ENCODE results near the gene ARMH3. TPM values are rescaled to one million over a fixed set of nuclear protein-coding genes. Genes with fewer than 3 reads are reported as not detected.

The ARMH3 gene
- total RNA-seq, 1 donor from 2014 or later = 18.1 TPM

DNA sequence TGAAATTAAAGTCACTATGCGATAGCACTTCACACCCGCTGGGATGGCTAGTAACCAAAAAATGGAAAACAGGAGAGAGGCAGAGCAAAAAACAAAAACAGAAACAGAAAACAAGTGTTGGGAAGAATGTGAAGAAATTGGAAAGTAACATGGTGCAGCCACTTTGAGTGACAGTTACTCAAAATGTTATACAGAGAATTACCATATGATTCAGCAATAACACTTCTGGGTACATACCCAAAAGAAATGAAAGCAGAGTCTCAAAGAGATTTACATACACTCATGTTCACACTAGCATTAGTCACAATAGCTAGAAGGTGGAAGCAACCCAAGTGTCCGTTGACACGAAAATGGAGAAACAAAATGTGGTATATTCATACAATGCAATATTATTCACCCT is 123.8 kb downstream of the ARMH3 start:
- peaks cover 14% of the 10 kb centered on the region for H3K4me1 Mint-ChIP-seq (ENCODE audit: low read depth)
- H3K36me3 Mint-ChIP-seq (ENCODE audit: low read depth) = peaks cover 5% of the 10 kb centered on the region
- no peak overlapping the region for H3K4me3 Mint-ChIP-seq (ENCODE audit: unreplicated experiment)

GRCh38 chr10:101925027-101925426 is 130.9 kb downstream of the ARMH3 start:
- H3K4me3 Mint-ChIP-seq (ENCODE audit: unreplicated experiment) = no peak overlapping the region
- TF ChIP-seq CTCF (IDR thresholded peaks at IDR 0.05) = no peak
- no peaks in the 10 kb centered on the region for H3K27me3 Mint-ChIP-seq (ENCODE audit: low read depth)

More for the DNA sequence above, 123.8 kb downstream of the ARMH3 start:
- no peaks in the 10 kb centered on the region for H3K9me3 Mint-ChIP-seq (ENCODE audit: low read depth)
- no peak for DNase-seq (ENCODE audit: low spot score)
- no peak for TF ChIP-seq CTCF (IDR thresholded peaks at IDR 0.05)
- H3K27me3 Mint-ChIP-seq (ENCODE audit: low read depth) = no peaks in the 10 kb centered on the region
- H3K27ac Mint-ChIP-seq (ENCODE audit: unreplicated experiment) = no peak overlapping the region

GRCh38 chr10:101923256-101923655 is 132.7 kb downstream of the ARMH3 start:
- Mint-ChIP-seq H3K4me3 (ENCODE audit: unreplicated experiment) (no peak overlapping the region), H3K27me3 (ENCODE audit: low read depth) (no peaks in the 10 kb centered on the region), H3K27ac (ENCODE audit: unreplicated experiment) (no peak overlapping the region), H3K36me3 (ENCODE audit: low read depth) (peaks cover 5% of the 10 kb centered on the region), H3K9me3 (ENCODE audit: low read depth) (no peaks in the 10 kb centered on the region), H3K4me1 (ENCODE audit: low read depth) (no peaks in the 10 kb centered on the region)
- DNase-seq (ENCODE audit: low spot score) = no peak
- no peak for TF ChIP-seq CTCF (IDR thresholded peaks at IDR 0.05)

More at GRCh38 chr10:101925027-101925426, 130.9 kb downstream of the ARMH3 start:
- Mint-ChIP-seq H3K4me1 (ENCODE audit: low read depth) (no peaks in the 10 kb centered on the region), H3K27ac (ENCODE audit: unreplicated experiment) (no peak overlapping the region), H3K36me3 (ENCODE audit: low read depth) (peaks cover 4% of the 10 kb centered on the region), H3K9me3 (ENCODE audit: low read depth) (no peaks in the 10 kb centered on the region)
- no peak for DNase-seq (ENCODE audit: low spot score)

DNA sequence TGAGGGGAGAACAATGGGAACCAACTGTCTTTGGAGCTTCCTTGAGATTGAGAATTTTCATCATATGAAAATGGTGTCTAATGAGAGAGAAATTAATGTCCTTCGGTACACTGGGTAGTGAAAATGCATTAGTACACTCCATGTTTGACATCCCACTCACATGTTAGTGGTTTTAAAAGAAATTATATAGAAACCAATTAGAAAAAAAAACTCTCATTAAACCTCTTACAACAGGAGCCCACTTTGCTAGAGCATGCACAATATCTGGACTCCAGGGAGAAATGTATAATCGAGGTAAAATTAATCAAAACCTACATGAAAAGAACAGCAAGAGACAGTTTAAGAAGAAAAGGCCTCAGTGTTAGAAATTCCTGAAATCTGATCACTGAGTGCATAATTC is 133.1 kb downstream of the ARMH3 start:
- H3K9me3 Mint-ChIP-seq (ENCODE audit: low read depth) = no peaks in the 10 kb centered on the region
- no peak for TF ChIP-seq CTCF (IDR thresholded peaks at IDR 0.05)
- no peak overlapping the region for H3K4me3 Mint-ChIP-seq (ENCODE audit: unreplicated experiment)
- no peak overlapping the region for H3K27ac Mint-ChIP-seq (ENCODE audit: unreplicated experiment)
- peaks cover 5% of the 10 kb centered on the region for H3K36me3 Mint-ChIP-seq (ENCODE audit: low read depth)
- DNase-seq (ENCODE audit: low spot score) = no peak
- no peaks in the 10 kb centered on the region for H3K27me3 Mint-ChIP-seq (ENCODE audit: low read depth)
- H3K4me1 Mint-ChIP-seq (ENCODE audit: low read depth) = no peaks in the 10 kb centered on the region

GRCh38 chr10:101920546-101920945 is 135.4 kb downstream of the ARMH3 start:
- H3K4me3 Mint-ChIP-seq (ENCODE audit: unreplicated experiment) = no peak overlapping the region
- H3K4me1 Mint-ChIP-seq (ENCODE audit: low read depth) = no peaks in the 10 kb centered on the region
- DNase-seq (ENCODE audit: low spot score) = no peak
- no peaks in the 10 kb centered on the region for H3K9me3 Mint-ChIP-seq (ENCODE audit: low read depth)
- H3K27ac Mint-ChIP-seq (ENCODE audit: unreplicated experiment) = no peak overlapping the region
- H3K36me3 Mint-ChIP-seq (ENCODE audit: low read depth) = peaks cover 5% of the 10 kb centered on the region
- no peaks in the 10 kb centered on the region for H3K27me3 Mint-ChIP-seq (ENCODE audit: low read depth)
- no peak for TF ChIP-seq CTCF (IDR thresholded peaks at IDR 0.05)
